NCI-H748 (cell line): ENCODE data around the gene KRT25.

ENCODE experiments used
- DNase-seq: peaks from one replicate; lab custom pipeline; 2025; ENCODE audit not compliant: unreplicated experiment; lab: John Stamatoyannopoulos, UW

KRT25 gene

DNA sequence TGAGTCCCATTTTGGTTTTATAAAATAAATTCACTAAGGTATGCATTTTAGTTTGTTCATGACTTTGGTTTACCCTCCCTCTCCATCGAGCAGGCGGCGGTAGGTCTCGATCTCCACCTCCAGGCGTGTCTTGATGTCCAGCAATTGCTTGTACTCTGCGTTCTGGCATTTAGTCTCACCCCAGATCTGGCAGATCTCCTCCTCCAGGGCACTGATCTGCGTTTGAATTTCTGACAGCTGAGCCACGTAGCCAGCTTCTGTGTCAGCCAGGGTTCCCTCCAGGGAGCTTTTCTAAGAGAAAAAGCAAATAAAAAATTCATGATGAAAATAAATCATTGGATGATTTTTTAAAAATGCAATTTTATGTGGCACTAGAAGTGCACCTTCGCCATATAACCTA, 55.8 kb downstream of the KRT25 start:
- DNase-seq, result no peak
